ACHN (cell line): ENCODE results near the gene GRIP1.

Experiments
- DNase-seq: peaks from one replicate; pipeline ENCODE4 v3.0.0-alpha.2; 2015
- in situ Hi-C: cut with HindIII; loops from 2 replicates; pipeline ENCODE4 v1.10.0; 2017; ENCODE audit warnings: low sequenced_read_pairs, low pct_ligation_motif_present, low pct_unique_long_range_greater_than_20kb

GRIP1 gene

GRCh38 chr12:66387117-66387516 is 291.8 kb downstream of the GRIP1 start:
- in situ Hi-C loops: no loop called here
- no peak for DNase-seq

- DNase-seq: no peak
- in situ Hi-C loops: no loop called here
These were observed 297.9 kb downstream of the GRIP1 start for GRCh38 chr12:66380769-66381535.

GRCh38 chr12:66379616-66380015 is 299.3 kb downstream of the GRIP1 start:
- in situ Hi-C loops: no loop called here
- no peak for DNase-seq

GRCh38 chr12:66375560-66375959 is 303.3 kb downstream of the GRIP1 start:
- in situ Hi-C loops: no loop called here

GRCh38 chr12:66371982-66372381 is 306.9 kb downstream of the GRIP1 start:
- no peak for DNase-seq
- in situ Hi-C loops: no loop called here

More at GRCh38 chr12:66375560-66375959, 303.3 kb downstream of the GRIP1 start:
- DNase-seq: no peak

GRCh38 chr12:66367015-66367667 is 311.7 kb downstream of the GRIP1 start:
- no peak for DNase-seq
- in situ Hi-C loops: no loop called here

- no peak for DNase-seq
- in situ Hi-C loops: no loop called here
These were observed 313.0 kb downstream of the GRIP1 start for GRCh38 chr12:66365718-66366490.

- no peak for DNase-seq
- in situ Hi-C loops: no loop called here
These were observed 317.2 kb downstream of the GRIP1 start for GRCh38 chr12:66361703-66362102.

GRCh38 chr12:66359300-66359699 is 319.6 kb downstream of the GRIP1 start:
- peak; percentile 35 for DNase-seq
- in situ Hi-C loops: no loop called here

GRCh38 chr12:66354291-66354690 is 324.6 kb downstream of the GRIP1 start:
- no peak for DNase-seq
- in situ Hi-C loops: no loop called here

- in situ Hi-C loops: no loop called here
- no peak for DNase-seq
These were observed 326.0 kb downstream of the GRIP1 start for GRCh38 chr12:66352899-66353298.

- in situ Hi-C loops: no loop called here
- peak; percentile 65 for DNase-seq
These were observed 326.7 kb downstream of the GRIP1 start for GRCh38 chr12:66352197-66352596.

- no peak for DNase-seq
- in situ Hi-C loops: no loop called here
These were observed 327.6 kb downstream of the GRIP1 start for GRCh38 chr12:66351301-66351700.

- in situ Hi-C loops: no loop called here
- no peak for DNase-seq
These were observed 332.9 kb downstream of the GRIP1 start for GRCh38 chr12:66345956-66346355.

- no peak for DNase-seq
- in situ Hi-C loops: no loop called here
These were observed 333.7 kb downstream of the GRIP1 start for GRCh38 chr12:66345212-66345611.

GRCh38 chr12:66341126-66341525 is 337.8 kb downstream of the GRIP1 start:
- in situ Hi-C loops: no loop called here
- DNase-seq: no peak

- DNase-seq: no peak
- in situ Hi-C loops: no loop called here
These were observed 338.7 kb downstream of the GRIP1 start for GRCh38 chr12:66340131-66340530.

GRCh38 chr12:66337381-66338010 is 341.4 kb downstream of the GRIP1 start:
- in situ Hi-C loops: no loop called here
- DNase-seq: no peak

GRCh38 chr12:66335746-66336145 is 343.1 kb downstream of the GRIP1 start:
- in situ Hi-C loops: no loop called here
- no peak for DNase-seq
